Measurements from ENCODE around the gene FOXP1. TPM values are rescaled to one million over a fixed set of nuclear protein-coding genes. Genes with fewer than 3 reads are reported as not detected.

The FOXP1 gene
- total RNA-seq, 1 donor from 2014 or later: 27.3 TPM

- no peaks in the 10 kb centered on the region for H3K9me3 ChIP-seq (ENCODE audit: low read depth)
- H3K4me1 Mint-ChIP-seq: peaks cover 10% of the 10 kb centered on the region
- H3K27me3 Mint-ChIP-seq (ENCODE audit: insufficient read depth, low read depth): peaks cover 5% of the 10 kb centered on the region
- no peak overlapping the region for H3K27ac Mint-ChIP-seq
- H3K4me3 ChIP-seq: no peak overlapping the region
- no peak overlapping the region for H2AFZ ChIP-seq (replicated peaks)
- no peaks in the 10 kb centered on the region for H3K36me3 ChIP-seq
- H3K9ac ChIP-seq: no peak overlapping the region
- no peaks in the 10 kb centered on the region for H3K9me3 Mint-ChIP-seq
- no peak for TF ChIP-seq EZH2phosphoT487 (IDR thresholded peaks at IDR 0.05)
- no peak for TF ChIP-seq EZH2 (IDR thresholded peaks at IDR 0.05)
- no peak for TF ChIP-seq CTCF (IDR thresholded peaks at IDR 0.05)
- peaks cover 26% of the 10 kb centered on the region for H3K36me3 Mint-ChIP-seq
- no peaks in the 10 kb centered on the region for H3K79me2 ChIP-seq (ENCODE audit: low read depth)
- H4K20me1 ChIP-seq (ENCODE audit: low read depth): peaks cover 3% of the 10 kb centered on the region
- H3F3A ChIP-seq (ENCODE audit: low read depth): no peaks in the 10 kb centered on the region
- H3K4me2 ChIP-seq: no peak overlapping the region
- DNase-seq (ENCODE audit: low spot score): no peak
- no peak overlapping the region for H3K27ac ChIP-seq
- H3K4me3 Mint-ChIP-seq: no peak overlapping the region
- peaks cover 3% of the 10 kb centered on the region for H3K4me1 ChIP-seq
- no peaks in the 10 kb centered on the region for H3K27me3 ChIP-seq
Measured at GRCh38 chr3:71041371-71041770, 542.2 kb downstream of the FOXP1 start.

DNA sequence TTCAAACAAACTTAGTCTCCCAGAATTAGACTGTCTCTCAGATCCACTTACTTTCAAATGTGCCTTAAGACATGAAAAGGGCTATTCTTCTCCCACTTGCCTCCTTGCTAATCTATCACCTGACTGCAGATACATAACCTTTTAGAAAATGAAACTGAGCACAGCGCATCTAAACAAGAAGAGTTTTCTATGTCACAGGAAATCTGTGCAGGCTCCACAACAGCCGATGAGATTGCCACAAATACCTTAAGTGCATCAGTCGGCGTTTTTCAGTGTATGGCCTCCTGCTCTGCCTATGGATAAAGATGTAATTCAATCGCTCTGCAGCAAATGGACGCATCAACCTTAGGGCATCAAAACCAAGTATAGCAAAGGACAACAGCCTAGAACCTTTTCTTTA, 544.2 kb downstream of the FOXP1 start:
- no peaks in the 10 kb centered on the region for H3K36me3 ChIP-seq
- TF ChIP-seq CTCF (IDR thresholded peaks at IDR 0.05): no peak
- TF ChIP-seq EZH2 (IDR thresholded peaks at IDR 0.05): no peak
- TF ChIP-seq EZH2phosphoT487 (IDR thresholded peaks at IDR 0.05): no peak
- H2AFZ ChIP-seq (replicated peaks): no peak overlapping the region
- no peak overlapping the region for H3K4me3 Mint-ChIP-seq
- no peaks in the 10 kb centered on the region for H4K20me1 ChIP-seq (ENCODE audit: low read depth)
- H3K4me1 ChIP-seq: no peaks in the 10 kb centered on the region
- H3K36me3 Mint-ChIP-seq: peaks cover 16% of the 10 kb centered on the region
- no peak overlapping the region for H3K9ac ChIP-seq
- no peaks in the 10 kb centered on the region for H3K27me3 ChIP-seq
- H3K79me2 ChIP-seq (ENCODE audit: low read depth): no peaks in the 10 kb centered on the region
- H3K4me2 ChIP-seq: no peak overlapping the region
- peaks cover 6% of the 10 kb centered on the region for H3K4me1 Mint-ChIP-seq
- DNase-seq (ENCODE audit: low spot score): no peak
- no peak overlapping the region for H3K27ac ChIP-seq
- no peaks in the 10 kb centered on the region for H3F3A ChIP-seq (ENCODE audit: low read depth)
- H3K27me3 Mint-ChIP-seq (ENCODE audit: insufficient read depth, low read depth): peaks cover 5% of the 10 kb centered on the region
- H3K9me3 ChIP-seq (ENCODE audit: low read depth): no peaks in the 10 kb centered on the region
- H3K9me3 Mint-ChIP-seq: no peaks in the 10 kb centered on the region
- H3K27ac Mint-ChIP-seq: no peak overlapping the region
- no peak overlapping the region for H3K4me3 ChIP-seq

DNA sequence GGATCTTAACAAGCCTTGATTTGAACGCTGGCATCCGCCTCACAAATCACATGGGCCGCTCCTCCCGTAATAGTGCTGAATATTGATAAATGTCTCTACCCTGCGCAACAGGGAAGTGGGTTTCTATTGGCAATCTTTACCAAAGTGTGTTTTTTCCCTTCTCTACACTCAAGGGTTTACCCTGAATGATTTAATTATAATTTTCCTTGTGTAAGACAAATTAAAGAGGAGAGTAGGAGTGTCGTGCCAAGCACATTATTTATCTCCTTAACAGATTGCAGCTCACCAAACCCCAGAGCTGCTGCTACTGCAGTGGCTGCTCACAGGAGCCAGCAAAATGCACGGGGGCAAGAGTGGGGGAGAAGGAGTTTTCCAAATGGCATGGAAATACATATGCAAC, 545.8 kb downstream of the FOXP1 start:
- H3K9ac ChIP-seq: no peak overlapping the region
- no peaks in the 10 kb centered on the region for H3K79me2 ChIP-seq (ENCODE audit: low read depth)
- DNase-seq (ENCODE audit: low spot score): no peak
- Mint-ChIP-seq H3K4me3 (no peak overlapping the region), H3K36me3 (peaks cover 16% of the 10 kb centered on the region), H3K27me3 (ENCODE audit: insufficient read depth, low read depth) (peaks cover 5% of the 10 kb centered on the region), H3K9me3 (no peaks in the 10 kb centered on the region), H3K4me1 (peaks cover 10% of the 10 kb centered on the region), H3K27ac (no peak overlapping the region)
- H3K4me1 ChIP-seq: no peaks in the 10 kb centered on the region
- H3F3A ChIP-seq (ENCODE audit: low read depth): no peaks in the 10 kb centered on the region
- H3K4me2 ChIP-seq: no peak overlapping the region
- no peaks in the 10 kb centered on the region for H3K36me3 ChIP-seq
- H4K20me1 ChIP-seq (ENCODE audit: low read depth): peaks cover 12% of the 10 kb centered on the region
- H3K27me3 ChIP-seq: no peaks in the 10 kb centered on the region
- no peak overlapping the region for H3K4me3 ChIP-seq
- H3K27ac ChIP-seq: no peak overlapping the region
- H3K9me3 ChIP-seq (ENCODE audit: low read depth): no peaks in the 10 kb centered on the region
- TF ChIP-seq EZH2phosphoT487 (IDR thresholded peaks at IDR 0.05): no peak
- TF ChIP-seq CTCF (IDR thresholded peaks at IDR 0.05): no peak
- TF ChIP-seq EZH2 (IDR thresholded peaks at IDR 0.05): no peak
- no peak overlapping the region for H2AFZ ChIP-seq (replicated peaks)

Measured in neural progenitor cell (in vitro differentiated cells).